ENCODE data around the gene GOLGA5.
"Not testable (repeated sequence)": the region's sequence is repeated elsewhere in the genome, so short reads cannot be mapped to it uniquely, and the experiment has no call there.

Gene GOLGA5

GRCh38 chr14:92759300-92759678, 34.8 kb upstream of the GOLGA5 start:
- no peak overlapping the region for H3K9ac ChIP-seq (ENCODE audit: low read depth, low read length)
- peak overlapping the region; percentile 62; the same call in 1 of the 2 replicates for H3K27ac ChIP-seq (ENCODE audit: low read length)
- no peaks in the 10 kb centered on the region for H3K36me3 ChIP-seq (ENCODE audit: insufficient read depth, low read length)
- no peaks in the 10 kb centered on the region for H3K79me2 ChIP-seq (ENCODE audit: insufficient read depth, low read length)
- no peaks in the 10 kb centered on the region for H3K9me3 ChIP-seq (ENCODE audit: insufficient read depth, low read length, severe bottlenecking)
- DNase-seq (peak; percentile 57), ATAC-seq (ENCODE audit: insufficient read depth, low read depth) (peak; percentile 87)
- TF ChIP-seq EZH2 (IDR thresholded peaks at IDR 0.05; ENCODE audit: borderline replicate concordance, low read depth, low read length, severe bottlenecking) (no peak), CTCF (IDR thresholded peaks at IDR 0.05; ENCODE audit: borderline replicate concordance, extremely low read depth, low read length, poor library complexity, severe bottlenecking) (no peak)
- no peaks in the 10 kb centered on the region for H4K20me1 ChIP-seq (ENCODE audit: insufficient read depth, low read length)
- H3K4me2 ChIP-seq (ENCODE audit: insufficient read depth, low read length): no peak overlapping the region
- peaks cover 38% of the 10 kb centered on the region for H3K4me1 ChIP-seq (ENCODE audit: insufficient read depth, low read length)
- H2AFZ ChIP-seq (ENCODE audit: low read depth, low read length): peak overlapping the region; percentile 30; the same call in 1 of the 2 replicates
- H3K4me3 ChIP-seq (ENCODE audit: low read depth in 1 of 2, low read length in 2 of 2): no peak overlapping the region
- no peaks in the 10 kb centered on the region for H3K27me3 ChIP-seq (ENCODE audit: insufficient read depth, low read length, poor library complexity)

- H3K9ac ChIP-seq (ENCODE audit: low read depth, low read length): no peak overlapping the region
- no peak for DNase-seq
- TF ChIP-seq CTCF (IDR thresholded peaks at IDR 0.05; ENCODE audit: borderline replicate concordance, extremely low read depth, low read length, poor library complexity, severe bottlenecking): no peak
- no peak for TF ChIP-seq EZH2 (IDR thresholded peaks at IDR 0.05; ENCODE audit: borderline replicate concordance, low read depth, low read length, severe bottlenecking)
- no peaks in the 10 kb centered on the region for H3K9me3 ChIP-seq (ENCODE audit: insufficient read depth, low read length, severe bottlenecking)
- no peaks in the 10 kb centered on the region for H4K20me1 ChIP-seq (ENCODE audit: insufficient read depth, low read length)
- H3K27me3 ChIP-seq (ENCODE audit: insufficient read depth, low read length, poor library complexity): no peaks in the 10 kb centered on the region
- peak; percentile 33; the same call in 1 of the 3 replicates for ATAC-seq (ENCODE audit: insufficient read depth, low read depth)
- H3K27ac ChIP-seq (ENCODE audit: low read length): peak overlapping the region; percentile 62; the same call in 1 of the 2 replicates
- peaks cover 38% of the 10 kb centered on the region for H3K4me1 ChIP-seq (ENCODE audit: insufficient read depth, low read length)
- no peak overlapping the region for H3K4me3 ChIP-seq (ENCODE audit: low read depth in 1 of 2, low read length in 2 of 2)
- peak overlapping the region; percentile 41 for H3K4me2 ChIP-seq (ENCODE audit: insufficient read depth, low read length)
- H3K79me2 ChIP-seq (ENCODE audit: insufficient read depth, low read length): no peaks in the 10 kb centered on the region
- H2AFZ ChIP-seq (ENCODE audit: low read depth, low read length): peak overlapping the region; percentile 29; the same call in 1 of the 2 replicates
- no peaks in the 10 kb centered on the region for H3K36me3 ChIP-seq (ENCODE audit: insufficient read depth, low read length)
Measured at GRCh38 chr14:92759679-92760523, 34.2 kb upstream of the GOLGA5 start.

- Histone ChIP-seq H3K27ac (ENCODE audit: low read length) (peak overlapping the region; percentile 62; the same call in 1 of the 2 replicates), H3K36me3 (ENCODE audit: insufficient read depth, low read length) (no peaks in the 10 kb centered on the region), H3K4me2 (ENCODE audit: insufficient read depth, low read length) (peak overlapping the region; percentile 41; the same call in 1 of the 2 replicates), H4K20me1 (ENCODE audit: insufficient read depth, low read length) (no peaks in the 10 kb centered on the region), H3K79me2 (ENCODE audit: insufficient read depth, low read length) (no peaks in the 10 kb centered on the region), H3K9ac (ENCODE audit: low read depth, low read length) (no peak overlapping the region), H3K4me1 (ENCODE audit: insufficient read depth, low read length) (peaks cover 38% of the 10 kb centered on the region), H3K27me3 (ENCODE audit: insufficient read depth, low read length, poor library complexity) (no peaks in the 10 kb centered on the region), H2AFZ (ENCODE audit: low read depth, low read length) (peak overlapping the region; percentile 29; the same call in 1 of the 2 replicates), H3K9me3 (ENCODE audit: insufficient read depth, low read length, severe bottlenecking) (no peaks in the 10 kb centered on the region), H3K4me3 (ENCODE audit: low read depth in 1 of 2, low read length in 2 of 2) (no peak overlapping the region)
- DNase-seq: no peak
- TF ChIP-seq EZH2 (IDR thresholded peaks at IDR 0.05; ENCODE audit: borderline replicate concordance, low read depth, low read length, severe bottlenecking) (no peak), CTCF (IDR thresholded peaks at IDR 0.05; ENCODE audit: borderline replicate concordance, extremely low read depth, low read length, poor library complexity, severe bottlenecking) (no peak)
- ATAC-seq (ENCODE audit: insufficient read depth, low read depth): no peak
Measured at GRCh38 chr14:92760524-92760805, 33.6 kb upstream of the GOLGA5 start.

GRCh38 chr14:92763666-92764631, 30.2 kb upstream of the GOLGA5 start:
- not testable (repeated sequence) for H3K9ac ChIP-seq (ENCODE audit: low read depth, low read length); H3K36me3 ChIP-seq (ENCODE audit: insufficient read depth, low read length); H3K9me3 ChIP-seq (ENCODE audit: insufficient read depth, low read length, severe bottlenecking); H4K20me1 ChIP-seq (ENCODE audit: insufficient read depth, low read length); H3K4me3 ChIP-seq (ENCODE audit: low read depth in 1 of 2, low read length in 2 of 2); DNase-seq; H2AFZ ChIP-seq (ENCODE audit: low read depth, low read length); H3K27ac ChIP-seq (ENCODE audit: low read length); H3K79me2 ChIP-seq (ENCODE audit: insufficient read depth, low read length); H3K4me2 ChIP-seq (ENCODE audit: insufficient read depth, low read length); H3K27me3 ChIP-seq (ENCODE audit: insufficient read depth, low read length, poor library complexity)
- H3K4me1 ChIP-seq (ENCODE audit: insufficient read depth, low read length): peaks cover 26% of the 10 kb centered on the region
- peak; percentile 44; the same call in 1 of the 3 replicates for ATAC-seq (ENCODE audit: insufficient read depth, low read depth)

- not testable (repeated sequence) for H3K4me3 ChIP-seq (ENCODE audit: low read depth in 1 of 2, low read length in 2 of 2); H2AFZ ChIP-seq (ENCODE audit: low read depth, low read length); H3K9ac ChIP-seq (ENCODE audit: low read depth, low read length); H3K36me3 ChIP-seq (ENCODE audit: insufficient read depth, low read length); H3K4me2 ChIP-seq (ENCODE audit: insufficient read depth, low read length); H3K4me1 ChIP-seq (ENCODE audit: insufficient read depth, low read length); H3K79me2 ChIP-seq (ENCODE audit: insufficient read depth, low read length); H4K20me1 ChIP-seq (ENCODE audit: insufficient read depth, low read length); DNase-seq; H3K27ac ChIP-seq (ENCODE audit: low read length); H3K27me3 ChIP-seq (ENCODE audit: insufficient read depth, low read length, poor library complexity); H3K9me3 ChIP-seq (ENCODE audit: insufficient read depth, low read length, severe bottlenecking); ATAC-seq (ENCODE audit: insufficient read depth, low read depth)
Measured at GRCh38 chr14:92768236-92768635, 25.9 kb upstream of the GOLGA5 start.
